Activated effector memory CD4-positive, alpha-beta T cell treated with Interleukin-2 at 50 U/mL for 16 hours (primary cell): ENCODE measurements around the gene BEST2.

ENCODE experiments used
- DNase-seq: peaks from one replicate; pipeline ENCODE4 v3.0.0-alpha.2; 2020

The BEST2 gene

GRCh38 chr19:12770922-12771321 lies 19.3 kb downstream of the BEST2 start:
- DNase-seq, result no peak

GRCh38 chr19:12772323-12772722 lies 20.7 kb downstream of the BEST2 start:
- no peak for DNase-seq

GRCh38 chr19:12773571-12773970 lies 22.0 kb downstream of the BEST2 start:
- no peak for DNase-seq

- DNase-seq, result no peak
Measured at GRCh38 chr19:12774588-12775555, 23.3 kb downstream of the BEST2 start, which contains the start of gene HOOK2. HOOK2 (minus strand) TSS chr19:12775552; CDS start chr19:12775449, 103 bp downstream.

GRCh38 chr19:12777217-12778016 lies 25.8 kb downstream of the BEST2 start:
- peak; percentile 71 for DNase-seq

- DNase-seq, result peak; percentile 25
Measured at GRCh38 chr19:12778017-12778904, 26.7 kb downstream of the BEST2 start.

- no peak for DNase-seq
Measured at GRCh38 chr19:12778905-12779161, 27.2 kb downstream of the BEST2 start.

GRCh38 chr19:12779162-12779993 lies 27.8 kb downstream of the BEST2 start:
- DNase-seq, result no peak

GRCh38 chr19:12782174-12782423 lies 30.5 kb downstream of the BEST2 start:
- DNase-seq, result no peak

- peak; percentile 90 for DNase-seq
Measured at GRCh38 chr19:12782424-12783290, 31.1 kb downstream of the BEST2 start.

- DNase-seq, result no peak
Measured at GRCh38 chr19:12783291-12783848, 31.8 kb downstream of the BEST2 start.

- DNase-seq, result no peak
Measured at GRCh38 chr19:12783849-12784393, 32.3 kb downstream of the BEST2 start.

- no peak for DNase-seq
Measured at GRCh38 chr19:12784394-12784870, 32.8 kb downstream of the BEST2 start.

- no peak for DNase-seq
Measured at GRCh38 chr19:12784871-12785430, 33.4 kb downstream of the BEST2 start.

GRCh38 chr19:12785431-12786031 lies 33.9 kb downstream of the BEST2 start:
- no peak for DNase-seq

- DNase-seq, result no peak
Measured at GRCh38 chr19:12786141-12786870, 34.7 kb downstream of the BEST2 start.

- DNase-seq, result no peak
Measured at GRCh38 chr19:12786952-12787351, 35.4 kb downstream of the BEST2 start.

- DNase-seq, result no peak
Measured at GRCh38 chr19:12787458-12787857, 35.9 kb downstream of the BEST2 start.
